ENCODE measurements around the gene SLC5A8.
"Not testable (repeated sequence)": the region's sequence is repeated elsewhere in the genome, so short reads cannot be mapped to it uniquely, and the experiment has no call there.

The SLC5A8 gene

GRCh38 chr12:101166866-101167265, 43.2 kb downstream of the SLC5A8 start:
- DNase-seq, result no peak

GRCh38 chr12:101165319-101165718, 44.7 kb downstream of the SLC5A8 start:
- no peak for DNase-seq

- DNase-seq, result not testable (repeated sequence)
Measured at GRCh38 chr12:101145777-101146431, 64.1 kb downstream of the SLC5A8 start.

GRCh38 chr12:101127521-101128219, 82.4 kb downstream of the SLC5A8 start:
- no peak for DNase-seq

GRCh38 chr12:101117842-101118241, 92.2 kb downstream of the SLC5A8 start:
- DNase-seq, result no peak

GRCh38 chr12:101116911-101117310, 93.1 kb downstream of the SLC5A8 start:
- DNase-seq, result no peak

- no peak for DNase-seq
Measured at GRCh38 chr12:101115326-101115725, 94.7 kb downstream of the SLC5A8 start.

- DNase-seq, result no peak
Measured at GRCh38 chr12:101111441-101111840, 98.6 kb downstream of the SLC5A8 start.

GRCh38 chr12:101110866-101111265, 99.2 kb downstream of the SLC5A8 start:
- DNase-seq, result no peak

- no peak for DNase-seq
Measured at GRCh38 chr12:101108130-101108529, 101.9 kb downstream of the SLC5A8 start.

- no peak for DNase-seq
Measured at GRCh38 chr12:101107032-101107763, 102.8 kb downstream of the SLC5A8 start.

All from NCI-H446 treated with DMSO at 0.1 percent for 48 hours (cell line).